Measurements from ENCODE around the gene IRX4.

The IRX4 gene

GRCh38 chr5:1835431-1835830 is 47.3 kb downstream of the IRX4 start:
- no peak for DNase-seq

- no peak for DNase-seq
These were observed 47.9 kb downstream of the IRX4 start for GRCh38 chr5:1834721-1835429.

GRCh38 chr5:1834022-1834551 is 48.6 kb downstream of the IRX4 start:
- no peak for DNase-seq

GRCh38 chr5:1833264-1834021 is 49.3 kb downstream of the IRX4 start:
- no peak for DNase-seq

GRCh38 chr5:1832511-1833250 is 50.0 kb downstream of the IRX4 start:
- no peak for DNase-seq

- DNase-seq, result no peak
These were observed 50.9 kb downstream of the IRX4 start for GRCh38 chr5:1831677-1832313.

- no peak for DNase-seq
These were observed 51.5 kb downstream of the IRX4 start for GRCh38 chr5:1831257-1831656.

GRCh38 chr5:1830571-1831228 is 52.0 kb downstream of the IRX4 start:
- DNase-seq, result no peak

- peak in 1 of 5 donors; percentile 5 for DNase-seq
These were observed 54.8 kb downstream of the IRX4 start for GRCh38 chr5:1827886-1828397.
